NCI-H510A treated with DMSO at 0.1 percent for 48 hours (cell line): ENCODE results near the gene VAC14.
A peak's percentile ranks its signal among the peaks of the same experiment; 100 is the strongest.

Experiments used
- DNase-seq: peaks from one replicate; lab custom pipeline; 2025; lab: John Stamatoyannopoulos, UW

Gene VAC14

DNA sequence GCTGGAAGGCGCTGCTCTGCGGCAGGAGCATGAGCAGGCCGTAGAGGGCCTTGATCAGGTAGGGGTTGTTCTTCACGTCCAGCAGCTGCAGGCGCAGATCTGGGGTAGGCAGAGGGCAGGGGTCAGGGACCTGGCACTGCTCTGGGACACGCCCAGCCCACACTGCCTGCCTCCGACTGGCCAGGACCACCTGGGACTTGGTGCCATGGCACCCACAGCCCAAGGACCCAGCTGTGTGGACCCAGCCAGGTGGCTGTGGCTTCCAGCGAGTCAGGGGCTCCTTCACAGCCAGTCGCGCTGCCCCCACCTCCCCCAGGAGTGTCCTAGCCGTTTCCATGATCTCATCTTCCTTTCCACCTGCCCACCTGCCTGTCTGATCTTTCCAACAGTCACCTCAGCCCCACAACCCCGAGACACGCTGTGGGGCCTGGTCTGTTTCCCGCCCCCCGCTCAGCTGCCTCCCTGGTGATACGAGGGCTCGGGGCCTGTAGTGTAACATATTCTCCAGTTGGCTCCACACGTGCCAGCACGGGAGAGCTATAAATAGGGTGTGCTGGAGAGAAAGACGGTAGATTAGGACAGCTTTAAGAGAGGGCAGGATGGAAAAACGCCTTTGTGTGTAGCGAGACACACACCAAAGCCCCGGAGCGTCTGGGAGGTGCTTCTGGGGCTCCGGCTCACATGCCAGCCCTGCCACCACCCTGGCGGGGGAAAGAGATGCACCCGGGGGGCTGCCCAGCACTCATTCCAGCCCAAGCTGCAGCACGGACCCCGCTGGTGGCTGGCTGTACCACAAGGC lies 107.9 kb downstream of the VAC14 start:
- no peak for DNase-seq

DNA sequence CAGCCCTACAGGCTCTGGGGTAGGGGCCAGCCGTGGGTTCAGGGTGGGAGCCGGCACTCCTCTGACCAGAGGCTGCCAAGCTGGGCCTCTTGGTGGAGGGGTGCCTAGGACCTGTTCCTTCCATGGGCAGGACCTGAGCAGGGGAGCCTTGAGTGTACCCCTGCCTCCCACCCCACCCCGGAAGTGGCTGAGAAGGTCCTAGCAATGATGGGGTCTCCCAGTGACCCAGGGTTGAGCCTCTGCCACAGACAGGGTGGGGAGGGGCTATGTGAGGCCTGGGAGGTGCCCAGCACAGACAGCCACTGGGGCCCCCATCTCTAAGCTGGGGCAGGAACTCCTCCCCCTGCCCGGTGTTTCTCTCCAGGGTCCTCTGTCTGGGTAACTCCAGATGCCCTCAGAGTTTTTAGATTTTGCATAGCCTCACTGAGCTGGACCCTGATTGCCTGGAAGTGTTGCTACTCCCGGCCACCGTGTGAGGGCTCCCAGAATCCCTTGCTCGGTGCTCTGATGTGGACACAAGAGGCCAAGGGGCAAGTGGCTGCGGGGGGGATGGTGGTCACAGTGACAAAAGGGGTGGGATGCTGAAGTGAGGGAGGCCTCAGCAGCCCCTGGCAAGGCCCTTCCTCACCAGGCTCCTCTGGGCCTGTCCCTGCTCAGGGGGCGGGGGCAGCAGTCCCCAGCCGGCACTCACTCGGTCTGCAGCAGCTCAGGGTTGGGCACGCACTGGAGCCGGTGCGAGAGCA lies 108.7 kb downstream of the VAC14 start:
- no peak for DNase-seq

DNA sequence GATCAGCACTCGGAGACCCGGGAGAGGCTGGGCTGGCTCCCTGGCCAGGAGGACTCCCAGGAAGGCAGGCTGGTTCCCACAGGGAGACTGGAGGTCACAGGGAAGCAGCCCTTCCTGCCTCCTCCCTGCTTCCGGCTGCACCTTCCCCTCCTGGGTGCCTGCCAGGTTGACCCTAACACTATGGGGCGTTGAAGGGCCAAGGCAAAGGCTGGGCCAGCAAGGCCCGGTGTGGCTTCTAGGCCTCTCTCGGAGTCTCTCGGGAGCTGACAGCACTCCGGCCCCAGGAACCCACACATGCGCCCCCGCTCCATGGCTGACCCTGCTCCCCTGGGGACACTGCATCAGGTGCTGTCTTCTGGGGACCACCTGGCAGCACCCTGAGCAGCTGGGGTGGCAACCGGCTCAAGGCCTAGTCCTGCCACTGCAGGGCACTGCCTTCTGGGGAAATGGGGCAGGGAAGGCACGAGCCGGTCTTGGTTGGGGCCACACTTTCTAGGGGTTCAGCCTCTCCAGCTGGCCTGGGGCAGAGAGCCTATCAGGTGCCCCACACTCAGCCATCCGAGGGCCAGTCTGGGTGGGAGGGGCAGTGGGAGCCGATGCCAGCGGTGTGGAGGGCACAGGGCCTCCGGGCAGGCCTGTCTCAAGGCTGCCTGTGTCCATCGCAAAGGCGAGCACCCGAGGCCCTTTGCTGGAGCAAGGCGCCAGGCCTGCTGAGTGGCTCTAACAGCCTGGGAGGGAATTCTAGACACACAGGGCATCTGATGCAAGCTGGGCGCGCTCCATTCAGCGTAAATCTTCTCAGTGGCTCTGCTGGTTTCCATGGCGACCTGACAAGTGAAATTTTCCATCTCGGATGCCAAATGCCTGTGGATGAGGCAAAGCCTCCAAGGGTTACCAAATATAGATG lies 109.5 kb downstream of the VAC14 start:
- DNase-seq: no peak

DNA sequence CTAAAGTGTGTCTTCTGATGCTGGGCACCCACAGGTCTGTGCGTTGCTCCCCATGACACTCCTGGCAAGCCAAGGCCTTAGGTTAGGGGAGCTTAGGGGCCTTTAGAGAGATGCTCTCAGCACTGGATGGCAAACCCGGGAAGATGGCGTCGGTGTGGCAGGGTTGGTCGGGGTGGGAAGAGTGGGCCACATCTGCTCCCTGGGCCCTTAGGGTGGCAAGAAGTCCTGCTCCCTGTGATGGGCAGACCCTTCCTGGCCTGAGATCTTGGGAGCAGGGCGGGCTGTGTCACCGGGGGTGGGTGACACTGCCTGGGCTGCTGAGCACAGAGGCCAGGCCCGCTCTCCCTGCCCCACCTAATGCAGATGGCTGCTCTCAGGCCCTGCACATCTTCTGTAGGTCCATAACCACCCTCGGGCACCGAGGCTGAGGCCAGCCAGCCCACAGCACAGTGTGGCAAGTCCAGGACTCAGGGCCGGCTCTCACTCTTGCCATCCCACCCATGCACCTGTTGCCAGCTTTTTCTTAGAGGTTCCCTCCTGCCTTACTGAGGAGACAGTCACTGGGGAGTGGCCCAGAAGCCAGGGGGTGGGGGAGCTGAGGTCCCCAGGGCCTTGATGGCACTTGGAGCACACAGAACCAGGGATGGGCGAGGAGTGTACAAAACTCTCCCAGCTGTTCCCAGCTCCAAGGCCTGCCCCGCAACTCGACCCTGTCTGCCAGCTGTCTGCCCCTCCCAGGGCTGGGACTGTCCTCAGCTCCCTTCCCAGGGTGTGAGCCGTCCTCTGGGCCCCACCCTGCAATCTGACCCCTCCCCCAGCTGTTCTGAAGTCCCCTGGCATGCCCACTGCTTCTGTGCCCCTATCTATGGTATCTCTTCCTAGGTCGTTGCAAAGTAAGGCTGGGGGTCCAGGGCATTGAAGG lies 110.7 kb downstream of the VAC14 start:
- DNase-seq: no peak

DNA sequence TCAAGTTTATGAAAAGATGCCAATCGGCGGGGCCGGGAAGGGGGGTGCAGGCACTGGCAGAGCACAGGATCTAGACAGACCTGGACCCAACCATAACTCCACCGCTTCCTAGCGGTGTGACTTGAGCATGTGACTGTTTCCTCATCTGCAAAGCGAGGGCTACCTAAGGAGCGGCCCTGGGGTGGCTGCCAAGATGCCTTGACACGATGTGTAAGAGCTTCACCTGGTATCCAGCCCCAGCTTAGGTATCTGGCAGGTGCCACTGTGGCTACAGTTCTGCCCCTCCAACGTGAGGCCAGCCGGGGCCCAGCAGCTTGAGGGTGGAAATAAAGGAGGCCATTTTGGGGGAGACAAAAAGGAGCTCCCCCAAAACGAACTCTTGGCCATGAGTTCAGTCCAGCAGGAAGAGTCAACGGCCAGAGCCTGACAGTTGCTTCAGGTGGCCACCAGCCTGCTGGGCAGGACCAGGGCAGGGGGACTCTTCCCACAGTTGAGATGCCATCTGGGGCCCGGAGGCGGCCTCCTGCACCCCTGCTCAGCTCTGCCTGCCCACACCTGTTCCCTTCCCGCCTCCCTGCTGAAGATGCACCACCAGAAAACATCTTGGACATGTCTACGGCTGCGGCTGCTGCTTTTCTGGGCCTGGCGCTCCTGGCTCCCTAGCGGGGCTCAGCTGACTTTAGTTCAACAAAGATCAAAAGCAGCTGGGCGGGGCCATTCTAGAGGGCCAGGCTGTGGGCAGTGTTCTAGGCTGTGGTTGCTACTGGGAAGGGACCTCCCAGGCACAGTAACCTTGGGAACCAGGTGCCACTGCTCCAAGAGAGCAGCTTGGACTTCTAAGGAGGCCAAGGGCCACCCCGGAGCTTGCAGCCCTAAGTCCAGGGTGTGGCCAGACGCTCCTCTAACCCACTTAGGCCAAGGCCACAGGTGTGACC lies 111.7 kb downstream of the VAC14 start:
- peak; percentile 25 for DNase-seq

DNA sequence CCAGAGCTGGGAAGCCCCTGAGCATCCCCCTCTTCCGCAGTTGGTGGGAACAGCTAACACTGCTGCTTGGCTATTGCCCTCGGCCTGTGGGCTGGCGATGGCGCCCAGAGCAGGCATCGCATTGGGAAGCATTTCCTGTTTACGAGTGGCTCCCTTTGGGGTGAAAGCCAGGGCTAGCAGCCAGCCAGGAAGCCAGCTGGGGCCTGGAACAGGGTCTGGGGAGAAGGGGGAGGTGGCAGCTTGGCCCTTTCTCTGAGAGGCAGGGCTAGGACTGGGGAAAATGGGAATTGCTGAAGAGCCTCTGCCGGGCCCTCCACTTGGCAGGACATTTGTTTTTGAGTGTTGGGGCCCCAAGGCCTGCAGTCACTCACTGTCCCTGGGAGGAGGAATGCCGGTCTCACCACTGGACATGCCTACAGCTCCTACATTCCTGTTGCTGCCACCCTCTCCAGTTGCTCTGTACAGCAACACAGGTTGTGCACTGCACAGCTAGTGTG lies 112.7 kb downstream of the VAC14 start:
- no peak for DNase-seq

DNA sequence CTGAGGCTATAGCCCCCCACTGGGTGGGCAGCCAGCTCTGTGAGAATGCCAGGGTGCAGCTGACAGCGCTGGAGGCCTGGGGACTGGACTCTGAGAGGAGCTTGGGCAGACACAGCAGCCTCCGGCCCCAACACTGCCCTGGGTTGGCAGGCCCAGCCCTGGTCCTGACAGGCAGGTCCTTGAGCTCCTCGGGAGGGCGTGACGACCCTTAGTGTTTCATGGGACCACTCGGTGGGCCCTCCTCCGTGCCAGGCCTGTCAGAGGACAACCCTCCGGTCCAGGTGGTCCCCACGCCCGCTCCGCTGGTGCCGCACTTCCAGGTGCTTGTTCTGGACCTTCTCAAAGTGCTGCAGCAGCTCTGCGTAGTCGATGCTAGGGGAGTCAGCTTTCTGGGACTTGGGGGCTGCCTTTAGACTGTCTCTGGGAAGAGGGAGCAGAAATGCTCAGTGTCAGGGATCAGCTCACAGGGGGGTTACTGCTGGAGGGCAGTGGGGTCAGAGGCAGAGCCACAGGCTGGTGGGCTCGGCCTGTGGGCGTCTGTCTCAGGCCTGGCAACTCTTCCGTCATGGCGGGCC lies 113.2 kb downstream of the VAC14 start:
- no peak for DNase-seq

DNA sequence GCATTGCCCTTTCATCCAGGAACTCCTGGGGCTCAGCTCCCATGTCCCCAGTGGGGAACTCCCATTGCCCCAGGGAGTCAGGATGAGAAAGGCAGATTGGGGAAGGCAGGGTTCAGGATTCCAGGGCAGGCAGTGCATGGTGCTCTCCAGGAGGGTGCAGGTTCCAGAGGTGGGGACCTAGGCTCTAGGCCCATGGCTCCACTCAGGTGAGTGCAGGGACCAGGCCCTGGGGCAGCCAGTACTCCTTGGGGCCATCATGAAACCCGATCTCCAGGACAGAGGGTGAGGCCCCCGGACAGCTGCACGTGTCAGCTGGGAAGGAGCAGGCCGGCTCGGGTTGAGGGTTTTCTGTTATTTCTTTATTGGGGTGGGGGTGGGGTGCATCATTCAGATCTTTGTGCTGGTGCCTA lies 113.9 kb downstream of the VAC14 start:
- DNase-seq: peak; percentile 6

DNA sequence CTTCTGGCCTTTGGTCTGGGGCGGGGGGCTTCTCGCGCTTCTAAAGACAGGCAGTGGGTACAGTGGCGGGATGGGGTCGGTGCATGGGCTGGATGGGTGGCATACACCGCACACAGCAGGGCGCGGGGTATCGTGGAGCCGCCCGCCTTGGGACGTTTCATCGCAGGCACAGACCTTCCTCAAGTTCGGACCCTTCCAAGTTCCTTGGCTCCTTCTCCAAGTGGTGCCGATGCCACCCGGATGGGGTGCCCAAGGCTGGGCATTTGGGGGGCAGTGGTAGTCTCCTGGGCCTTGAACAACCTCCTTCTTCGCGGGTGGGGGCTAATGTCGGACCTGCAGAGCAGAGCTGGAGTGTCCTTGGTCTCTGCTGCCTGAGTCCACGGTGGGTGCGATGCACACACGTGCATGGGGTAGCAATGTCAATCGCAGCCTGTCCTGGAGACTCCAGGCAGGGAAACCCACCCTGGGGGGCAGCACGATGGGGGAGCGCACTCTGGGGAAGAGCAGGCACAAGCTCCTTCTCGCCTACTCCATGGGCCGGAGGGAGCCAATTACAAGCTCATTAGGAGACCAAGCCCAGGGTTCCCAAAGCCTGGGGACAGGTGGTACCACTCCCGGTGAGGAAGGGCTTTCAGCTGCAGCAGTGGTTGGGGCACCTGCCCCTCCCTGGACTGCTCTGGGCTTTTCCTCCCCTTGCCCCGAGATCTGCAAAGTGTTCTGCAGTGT lies 114.4 kb downstream of the VAC14 start:
- DNase-seq: no peak

DNA sequence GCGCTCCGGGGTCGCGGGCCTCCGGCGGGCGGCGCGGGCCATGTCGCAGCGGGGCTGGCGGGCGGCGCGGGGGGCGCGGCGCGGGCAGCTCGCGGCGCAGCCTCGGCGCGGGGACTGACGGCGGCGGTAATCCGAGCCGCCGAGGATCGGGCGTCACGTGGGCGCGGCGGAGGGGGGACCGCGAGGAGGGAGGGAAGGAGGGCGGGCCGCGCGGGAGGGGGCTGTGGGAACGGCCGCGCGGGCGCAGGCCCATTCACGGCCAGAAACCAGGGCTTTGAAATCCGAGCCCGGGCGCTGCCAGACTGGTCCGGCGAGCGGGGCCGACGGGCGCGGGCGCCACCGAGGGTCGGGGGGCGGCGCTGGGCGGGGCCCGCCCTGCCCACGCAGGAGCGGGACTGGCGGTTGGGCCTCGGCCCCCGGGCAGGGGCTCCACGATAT lies 115.0 kb downstream of the VAC14 start, which contains the start of gene MTSS2:
MTSS2 (minus strand) TSS at position 116 of the 438 bp plus-strand sequence. CDS start 262 bp downstream, outside the sequence.
- DNase-seq: peak; percentile 51

DNA sequence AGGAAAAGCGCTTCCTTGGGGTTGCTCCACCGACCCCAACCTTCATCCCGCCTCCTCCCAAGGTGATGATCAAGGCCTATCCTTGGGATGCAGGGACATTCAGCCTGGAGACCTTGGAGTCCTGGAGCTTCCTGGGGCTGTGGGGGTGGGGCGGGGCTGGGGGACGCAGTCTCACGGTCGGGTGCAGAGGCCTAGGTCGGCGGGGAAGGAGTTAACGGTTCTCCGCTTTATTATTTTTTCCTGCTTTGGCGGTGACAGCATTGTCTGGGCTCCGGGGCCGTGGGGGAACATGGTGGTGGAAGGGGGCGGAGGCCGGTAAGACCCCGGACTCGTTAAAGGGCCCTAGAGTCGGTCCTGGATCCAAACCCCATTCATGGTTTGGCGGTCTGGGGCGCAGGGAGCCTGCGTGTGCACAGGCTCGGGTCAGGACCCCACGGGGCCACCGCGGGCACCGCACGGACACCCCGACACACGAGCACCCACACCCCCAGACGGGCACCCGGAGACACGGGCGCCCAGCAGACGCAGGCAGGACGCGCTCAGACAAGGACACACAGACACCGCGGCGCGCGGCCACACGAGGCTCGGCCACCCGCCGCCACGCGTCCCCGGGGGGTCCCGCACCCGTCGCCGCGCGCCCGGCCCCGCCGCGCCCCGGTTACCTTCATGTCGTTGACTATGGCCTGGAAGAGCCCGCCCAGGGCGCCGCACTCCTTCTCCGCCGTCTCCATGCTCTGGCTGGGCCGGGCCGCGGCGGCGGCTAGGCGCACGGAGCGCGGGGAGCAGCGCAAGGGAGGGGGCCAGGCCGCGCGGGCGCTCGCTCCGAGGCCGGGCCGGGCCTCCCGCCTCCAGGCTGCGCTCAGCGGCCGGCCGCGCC lies 115.7 kb downstream of the VAC14 start:
- no peak for DNase-seq

DNA sequence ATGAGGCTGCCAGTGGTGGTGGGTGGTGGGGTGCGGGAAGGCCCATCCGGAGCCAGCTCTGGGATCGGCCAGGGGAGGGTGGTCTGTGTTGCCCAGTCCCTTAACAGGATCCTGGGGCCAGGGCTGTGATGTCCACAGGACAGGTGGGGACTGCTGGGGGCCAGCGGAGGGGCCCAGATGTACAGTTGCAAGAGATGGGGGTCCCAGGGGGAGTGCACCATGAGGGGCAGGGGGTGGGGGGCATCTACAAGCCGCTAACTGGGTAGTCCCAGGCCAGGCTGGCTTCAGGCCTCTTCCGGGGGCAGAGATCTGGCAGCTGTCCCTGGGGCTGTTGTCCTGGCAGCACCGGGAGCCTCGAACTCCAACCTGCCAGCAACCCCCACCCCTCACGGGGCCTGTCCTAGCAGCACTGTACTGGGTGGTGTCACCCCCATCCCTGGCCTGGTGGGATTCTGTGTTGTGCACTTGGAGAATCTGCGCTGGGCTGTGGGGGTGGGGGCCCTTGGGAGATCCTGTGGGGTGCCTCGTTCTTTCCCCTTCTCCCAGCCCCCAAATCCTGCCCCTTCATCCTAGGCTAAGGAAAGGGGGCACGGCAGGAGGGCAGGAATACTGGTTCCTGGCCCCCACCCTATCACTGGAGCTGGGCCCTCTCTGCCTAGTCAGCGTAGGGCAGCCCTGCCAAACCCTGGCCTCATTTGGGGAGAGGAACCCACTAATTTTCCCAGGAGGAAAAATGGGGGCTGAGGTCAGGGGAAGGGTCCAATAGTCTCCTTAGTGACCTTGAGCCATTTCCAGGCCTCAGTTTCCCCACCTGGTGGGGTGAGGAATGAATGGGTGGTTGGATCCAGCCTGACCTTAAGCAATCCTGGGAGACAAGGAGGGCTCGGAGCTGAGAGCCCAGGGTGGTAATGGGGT lies 116.6 kb downstream of the VAC14 start:
- no peak for DNase-seq

DNA sequence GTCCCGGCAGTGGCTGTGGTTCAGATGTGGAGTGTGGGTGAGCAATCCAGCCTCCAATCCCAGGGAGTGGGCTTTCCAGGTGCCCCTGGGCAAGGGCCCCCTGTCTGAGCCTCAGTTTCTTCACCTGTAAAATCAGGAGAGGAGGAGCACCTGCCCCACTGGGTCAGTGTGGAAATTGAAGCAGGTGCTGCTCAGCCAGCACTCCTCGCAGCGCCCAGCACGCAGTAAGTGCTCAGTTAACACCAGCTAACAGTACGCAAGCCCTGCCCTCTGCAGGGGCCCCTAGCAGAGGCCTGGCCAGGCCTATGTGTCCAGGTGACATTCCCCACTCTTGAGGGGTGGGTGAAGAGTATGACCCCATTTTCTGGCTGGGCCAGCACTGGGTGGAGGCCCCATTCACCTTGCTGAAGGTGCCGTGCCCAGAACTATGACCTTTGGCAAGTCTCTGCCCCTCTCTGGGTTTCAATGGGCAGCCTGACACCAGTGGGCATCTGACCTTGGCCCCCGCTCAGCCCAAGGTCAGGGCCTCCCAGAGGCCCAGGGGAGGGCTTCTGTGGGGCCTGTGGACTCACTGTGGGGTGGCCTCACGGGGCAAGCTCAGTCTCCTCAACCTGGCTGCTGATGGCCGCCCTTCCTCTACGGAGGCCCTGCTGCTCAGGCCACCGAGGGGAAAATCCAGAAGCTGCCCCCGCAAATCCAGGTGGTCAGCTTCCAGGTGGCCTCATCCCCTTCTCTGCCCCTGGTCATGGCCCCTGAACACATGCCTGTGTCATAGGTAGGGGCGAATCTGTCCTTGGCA lies 117.6 kb downstream of the VAC14 start:
- no peak for DNase-seq

DNA sequence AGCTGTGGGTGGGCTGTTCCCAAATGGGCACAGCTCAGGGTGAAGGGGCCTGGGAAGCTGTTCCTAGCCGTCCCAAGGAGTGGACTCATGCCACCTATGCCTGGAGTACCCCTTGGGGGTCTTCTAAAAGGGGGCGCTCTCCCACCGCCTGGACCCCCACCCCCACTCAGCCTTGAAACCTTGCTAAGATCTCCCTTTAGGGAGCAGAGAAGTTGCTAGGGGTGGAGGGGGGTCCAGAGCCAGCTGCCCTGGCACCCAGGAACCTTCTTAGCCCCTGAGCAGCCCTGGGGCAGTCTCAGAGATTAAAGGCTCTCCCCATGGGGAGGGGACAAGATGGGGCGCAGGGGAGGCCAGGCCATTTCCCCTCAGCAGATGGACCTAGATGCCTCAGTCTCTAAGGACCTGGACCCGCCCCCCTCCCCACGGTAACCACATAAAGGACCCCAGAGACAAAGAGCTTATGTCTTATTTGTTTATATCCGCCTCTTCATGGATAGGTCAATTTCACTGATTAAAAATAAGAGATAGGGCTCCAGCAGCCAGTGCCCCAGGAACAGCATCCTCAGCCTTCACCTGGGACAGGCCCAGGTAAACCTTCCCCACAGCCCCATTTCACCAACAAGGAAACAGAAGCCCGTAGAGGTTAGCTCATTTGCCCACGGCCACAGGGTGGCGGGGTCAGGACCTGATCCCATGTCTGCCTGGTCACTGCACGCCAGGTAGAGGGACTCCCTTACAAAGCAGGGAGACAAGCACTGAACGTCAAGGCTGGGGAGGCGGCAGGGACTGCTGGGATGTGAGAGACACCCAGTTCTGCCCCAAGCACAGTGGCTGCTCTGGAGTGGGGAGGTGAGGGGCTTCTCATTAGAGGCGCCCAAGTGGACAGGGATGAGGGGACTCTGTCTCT lies 118.5 kb downstream of the VAC14 start:
- DNase-seq: no peak
